ENCODE results near the gene SCAMP2.

- TF ChIP-seq CTCF (IDR thresholded peaks at IDR 0.05) (no peak), POLR2A (IDR thresholded peaks at IDR 0.05) (no peak)
These were observed 18.6 kb downstream of the SCAMP2 start for GRCh38 chr15:74854453-74855022.

All from thyroid gland (tissue), 4 donors.